GM10266 (cell line): Measurements from ENCODE around the gene TBC1D5.

Source experiments
- DNase-seq: peaks from one replicate; pipeline ENCODE4 v3.0.0; 2012; ENCODE audit errors: extremely low spot score
- TF ChIP-seq, protein P1 (sequence below): IDR thresholded peaks from 2 replicates; pipeline ENCODE4 v1.5.1; 2012; ENCODE audit warnings: mild to moderate bottlenecking, low read depth; ENCODE audit not compliant: control insufficient read depth, insufficient read depth; ENCODE audit errors: missing control alignments

The TBC1D5 gene

DNA sequence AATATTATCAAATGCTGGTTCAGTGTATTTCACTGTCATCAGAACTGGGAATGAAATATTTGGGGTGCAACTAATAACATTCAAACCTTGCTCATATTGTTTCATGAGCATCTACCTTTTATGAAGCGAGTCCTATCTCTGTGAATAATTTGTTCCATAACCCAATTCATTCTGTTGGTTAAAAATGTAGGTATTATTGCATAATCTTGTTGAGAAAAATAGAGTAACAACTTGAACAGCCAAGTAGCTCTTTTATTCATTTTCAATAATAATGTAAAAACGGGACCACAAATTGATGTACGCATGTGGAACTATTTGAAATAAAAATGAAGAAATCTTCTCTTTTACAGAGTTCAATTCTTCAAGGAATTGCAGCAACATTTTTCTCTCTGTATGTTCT lies 30.1 kb upstream of the TBC1D5 start:
- no peak for DNase-seq
- TF ChIP-seq, protein P1, sequence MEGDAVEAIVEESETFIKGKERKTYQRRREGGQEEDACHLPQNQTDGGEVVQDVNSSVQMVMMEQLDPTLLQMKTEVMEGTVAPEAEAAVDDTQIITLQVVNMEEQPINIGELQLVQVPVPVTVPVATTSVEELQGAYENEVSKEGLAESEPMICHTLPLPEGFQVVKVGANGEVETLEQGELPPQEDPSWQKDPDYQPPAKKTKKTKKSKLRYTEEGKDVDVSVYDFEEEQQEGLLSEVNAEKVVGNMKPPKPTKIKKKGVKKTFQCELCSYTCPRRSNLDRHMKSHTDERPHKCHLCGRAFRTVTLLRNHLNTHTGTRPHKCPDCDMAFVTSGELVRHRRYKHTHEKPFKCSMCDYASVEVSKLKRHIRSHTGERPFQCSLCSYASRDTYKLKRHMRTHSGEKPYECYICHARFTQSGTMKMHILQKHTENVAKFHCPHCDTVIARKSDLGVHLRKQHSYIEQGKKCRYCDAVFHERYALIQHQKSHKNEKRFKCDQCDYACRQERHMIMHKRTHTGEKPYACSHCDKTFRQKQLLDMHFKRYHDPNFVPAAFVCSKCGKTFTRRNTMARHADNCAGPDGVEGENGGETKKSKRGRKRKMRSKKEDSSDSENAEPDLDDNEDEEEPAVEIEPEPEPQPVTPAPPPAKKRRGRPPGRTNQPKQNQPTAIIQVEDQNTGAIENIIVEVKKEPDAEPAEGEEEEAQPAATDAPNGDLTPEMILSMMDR = no peak

DNA sequence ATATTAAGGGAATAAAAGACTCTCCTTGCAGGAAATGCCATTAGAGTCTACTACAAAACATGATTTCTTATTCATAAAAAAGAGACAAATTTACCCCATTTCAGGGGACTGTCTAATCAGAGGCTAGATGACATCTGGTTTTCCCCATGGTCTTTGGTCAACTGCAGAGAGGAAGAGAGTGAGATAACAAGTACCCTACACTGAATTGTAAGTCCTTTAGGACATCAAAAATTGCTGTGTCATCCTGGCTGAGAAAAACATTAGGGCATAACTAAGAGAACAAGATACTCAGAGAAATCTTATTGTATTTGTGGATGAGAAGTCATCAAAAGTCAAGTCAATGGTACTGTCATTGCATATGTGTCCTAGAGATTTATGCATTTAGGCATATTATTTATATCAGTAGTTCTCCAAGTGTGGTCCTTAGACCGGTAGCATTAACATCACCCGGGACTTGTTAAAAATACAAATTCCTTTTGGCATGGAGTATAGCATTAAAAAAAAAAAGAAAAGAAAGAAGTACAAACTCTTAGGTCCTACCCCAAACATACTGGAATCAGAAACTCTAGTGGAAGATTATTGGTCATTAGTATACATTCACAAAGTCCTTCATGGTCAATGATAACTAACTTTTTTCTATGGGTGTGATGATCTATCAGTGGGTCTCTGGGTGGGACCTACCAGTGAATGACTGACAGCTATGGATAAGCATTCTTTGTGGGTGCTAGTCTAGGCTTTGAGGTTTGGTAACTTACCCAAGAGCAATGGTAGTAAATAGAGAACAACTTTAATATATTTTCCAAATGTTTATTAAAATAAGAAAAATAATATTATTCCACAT lies 29.0 kb upstream of the TBC1D5 start:
- TF ChIP-seq, protein P1 = no peak
- DNase-seq = no peak

GRCh38 chr3:17770682-17771081 lies 28.3 kb upstream of the TBC1D5 start:
- DNase-seq = no peak
- TF ChIP-seq, protein P1 = no peak

DNA sequence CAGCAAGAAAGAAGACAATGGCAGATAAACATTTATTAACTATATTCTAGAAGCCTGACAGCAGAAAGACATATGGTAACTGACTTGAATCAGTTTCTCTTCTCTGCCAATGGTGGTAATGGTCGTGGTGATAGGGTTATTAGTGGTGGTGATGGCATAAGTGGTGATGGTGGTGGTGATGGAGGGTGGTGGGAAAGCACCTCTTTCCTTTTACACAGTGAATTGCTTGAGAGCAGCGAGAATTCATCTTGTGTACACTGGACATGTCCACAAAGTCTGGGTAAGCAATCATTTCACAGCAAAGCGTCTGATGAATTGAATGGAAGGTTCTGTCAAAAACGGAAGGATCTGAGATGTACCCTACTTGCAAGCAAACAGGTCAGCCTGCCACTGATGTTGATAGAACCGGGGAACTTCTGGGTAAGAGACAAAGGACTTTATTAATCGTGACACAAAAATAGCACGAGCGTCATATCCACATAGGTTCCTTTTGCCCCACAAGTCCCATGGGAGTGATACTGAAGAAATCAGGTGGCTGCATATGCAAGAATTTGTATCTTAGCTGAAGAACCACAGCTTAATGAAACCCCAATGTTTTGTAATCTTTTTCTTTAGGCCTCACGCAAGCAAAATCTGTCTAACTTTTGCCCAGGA lies 23.5 kb upstream of the TBC1D5 start:
- TF ChIP-seq, protein P1 = no peak

GRCh38 chr3:17761563-17761962 lies 19.1 kb upstream of the TBC1D5 start:
- no peak for DNase-seq

More for the DNA sequence above, 23.5 kb upstream of the TBC1D5 start:
- peak; percentile 31 for DNase-seq

DNA sequence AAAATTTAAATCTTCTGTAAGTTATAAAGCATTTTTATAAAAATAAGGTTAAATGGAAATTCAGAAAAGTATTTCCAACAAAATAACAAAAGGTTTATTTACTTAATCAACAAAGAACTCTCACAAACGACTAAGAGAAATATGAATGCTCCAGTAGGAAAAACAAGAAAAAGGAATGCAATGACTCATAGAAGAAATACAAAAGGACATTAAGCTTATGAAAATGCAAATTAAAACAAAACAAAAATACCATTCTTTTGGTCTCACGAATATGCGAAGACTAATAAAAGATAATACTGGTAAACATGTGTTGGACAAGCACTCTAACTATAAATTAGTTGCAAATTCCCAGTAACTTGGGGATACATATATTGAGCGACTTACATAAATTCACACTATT lies 17.5 kb upstream of the TBC1D5 start:
- DNase-seq = no peak
- TF ChIP-seq, protein P1 = no peak

More at GRCh38 chr3:17761563-17761962, 19.1 kb upstream of the TBC1D5 start:
- TF ChIP-seq, protein P1 = no peak

- TF ChIP-seq, protein P1 = no peak
- DNase-seq = no peak
Observed at GRCh38 chr3:17755836-17756235, 13.4 kb upstream of the TBC1D5 start.
